ENCODE data around the gene ATF4.

DNA sequence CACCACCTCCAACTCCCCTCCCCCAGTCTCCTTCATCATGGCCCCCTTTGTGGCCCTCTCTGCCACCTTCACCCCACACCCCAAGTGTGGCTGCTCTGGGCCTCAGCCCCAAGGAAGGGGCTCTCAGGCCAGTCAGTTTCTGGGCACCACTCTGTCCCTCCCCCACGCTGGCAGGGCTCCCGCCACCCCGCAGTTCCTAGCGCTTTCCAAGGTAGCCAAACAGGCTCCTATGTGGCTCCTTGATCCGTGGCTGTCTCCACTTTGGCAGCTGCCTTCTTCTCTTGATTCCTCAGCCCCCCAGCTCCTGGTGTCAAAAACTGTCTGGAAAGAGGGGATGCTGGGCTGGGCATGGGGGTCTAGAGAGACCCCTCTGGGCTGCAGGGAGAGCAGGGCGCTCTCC, 39.8 kb downstream of the ATF4 start:
- TF ChIP-seq, protein P1, sequence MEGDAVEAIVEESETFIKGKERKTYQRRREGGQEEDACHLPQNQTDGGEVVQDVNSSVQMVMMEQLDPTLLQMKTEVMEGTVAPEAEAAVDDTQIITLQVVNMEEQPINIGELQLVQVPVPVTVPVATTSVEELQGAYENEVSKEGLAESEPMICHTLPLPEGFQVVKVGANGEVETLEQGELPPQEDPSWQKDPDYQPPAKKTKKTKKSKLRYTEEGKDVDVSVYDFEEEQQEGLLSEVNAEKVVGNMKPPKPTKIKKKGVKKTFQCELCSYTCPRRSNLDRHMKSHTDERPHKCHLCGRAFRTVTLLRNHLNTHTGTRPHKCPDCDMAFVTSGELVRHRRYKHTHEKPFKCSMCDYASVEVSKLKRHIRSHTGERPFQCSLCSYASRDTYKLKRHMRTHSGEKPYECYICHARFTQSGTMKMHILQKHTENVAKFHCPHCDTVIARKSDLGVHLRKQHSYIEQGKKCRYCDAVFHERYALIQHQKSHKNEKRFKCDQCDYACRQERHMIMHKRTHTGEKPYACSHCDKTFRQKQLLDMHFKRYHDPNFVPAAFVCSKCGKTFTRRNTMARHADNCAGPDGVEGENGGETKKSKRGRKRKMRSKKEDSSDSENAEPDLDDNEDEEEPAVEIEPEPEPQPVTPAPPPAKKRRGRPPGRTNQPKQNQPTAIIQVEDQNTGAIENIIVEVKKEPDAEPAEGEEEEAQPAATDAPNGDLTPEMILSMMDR (IDR thresholded peaks at IDR 0.05; ENCODE audit: poor library complexity, severe bottlenecking) = no peak
- TF ChIP-seq POLR2AphosphoS5 (IDR thresholded peaks at IDR 0.05) (no peak), EZH2 (IDR thresholded peaks at IDR 0.05; ENCODE audit: borderline replicate concordance, insufficient read depth, low read length, poor library complexity, severe bottlenecking) (no peak), RAD21 (conservative IDR thresholded peaks at IDR 0.05) (no peak), EP300 (conservative IDR thresholded peaks at IDR 0.05; ENCODE audit: poor library complexity, severe bottlenecking) (no peak)
- TF ChIP-seq, protein P2, sequence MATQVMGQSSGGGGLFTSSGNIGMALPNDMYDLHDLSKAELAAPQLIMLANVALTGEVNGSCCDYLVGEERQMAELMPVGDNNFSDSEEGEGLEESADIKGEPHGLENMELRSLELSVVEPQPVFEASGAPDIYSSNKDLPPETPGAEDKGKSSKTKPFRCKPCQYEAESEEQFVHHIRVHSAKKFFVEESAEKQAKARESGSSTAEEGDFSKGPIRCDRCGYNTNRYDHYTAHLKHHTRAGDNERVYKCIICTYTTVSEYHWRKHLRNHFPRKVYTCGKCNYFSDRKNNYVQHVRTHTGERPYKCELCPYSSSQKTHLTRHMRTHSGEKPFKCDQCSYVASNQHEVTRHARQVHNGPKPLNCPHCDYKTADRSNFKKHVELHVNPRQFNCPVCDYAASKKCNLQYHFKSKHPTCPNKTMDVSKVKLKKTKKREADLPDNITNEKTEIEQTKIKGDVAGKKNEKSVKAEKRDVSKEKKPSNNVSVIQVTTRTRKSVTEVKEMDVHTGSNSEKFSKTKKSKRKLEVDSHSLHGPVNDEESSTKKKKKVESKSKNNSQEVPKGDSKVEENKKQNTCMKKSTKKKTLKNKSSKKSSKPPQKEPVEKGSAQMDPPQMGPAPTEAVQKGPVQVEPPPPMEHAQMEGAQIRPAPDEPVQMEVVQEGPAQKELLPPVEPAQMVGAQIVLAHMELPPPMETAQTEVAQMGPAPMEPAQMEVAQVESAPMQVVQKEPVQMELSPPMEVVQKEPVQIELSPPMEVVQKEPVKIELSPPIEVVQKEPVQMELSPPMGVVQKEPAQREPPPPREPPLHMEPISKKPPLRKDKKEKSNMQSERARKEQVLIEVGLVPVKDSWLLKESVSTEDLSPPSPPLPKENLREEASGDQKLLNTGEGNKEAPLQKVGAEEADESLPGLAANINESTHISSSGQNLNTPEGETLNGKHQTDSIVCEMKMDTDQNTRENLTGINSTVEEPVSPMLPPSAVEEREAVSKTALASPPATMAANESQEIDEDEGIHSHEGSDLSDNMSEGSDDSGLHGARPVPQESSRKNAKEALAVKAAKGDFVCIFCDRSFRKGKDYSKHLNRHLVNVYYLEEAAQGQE (IDR thresholded peaks at IDR 0.05; ENCODE audit: borderline replicate concordance) = no peak
